GM18858 (cell line): Measurements from ENCODE around the gene ZBTB20.
A peak's percentile ranks its signal among the peaks of the same experiment; 100 is the strongest.
"Not testable (repeated sequence)": the region's sequence is repeated elsewhere in the genome, so short reads cannot be mapped to it uniquely, and the experiment has no call there.

Experiments used
- ATAC-seq: cut with Tn5 transposase; IDR thresholded peaks from one replicate; pipeline ENCODE4 v1.9.1; 2021; ENCODE audit not compliant: unreplicated experiment

The ZBTB20 gene

GRCh38 chr3:114847564-114847963, 299.5 kb downstream of the ZBTB20 start:
- no peak for ATAC-seq

DNA sequence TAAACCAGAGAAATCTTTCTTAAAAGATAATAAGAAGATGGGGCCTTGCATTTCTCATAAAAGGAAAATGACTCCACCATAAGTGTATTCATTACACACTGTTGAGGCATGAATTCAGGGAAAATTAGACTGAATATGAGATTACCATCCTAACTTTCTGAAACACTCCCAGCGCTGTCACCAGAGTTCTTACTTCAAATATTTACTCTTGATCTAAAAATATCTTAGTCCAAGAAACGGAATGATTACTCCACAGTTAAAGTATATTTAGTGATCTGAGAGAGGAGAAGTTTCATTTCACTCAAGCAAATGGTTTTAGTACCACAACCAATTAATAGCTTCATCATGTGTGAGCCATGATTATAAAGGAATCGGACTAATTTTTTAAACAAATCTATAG, 300.3 kb downstream of the ZBTB20 start:
- ATAC-seq = no peak

DNA sequence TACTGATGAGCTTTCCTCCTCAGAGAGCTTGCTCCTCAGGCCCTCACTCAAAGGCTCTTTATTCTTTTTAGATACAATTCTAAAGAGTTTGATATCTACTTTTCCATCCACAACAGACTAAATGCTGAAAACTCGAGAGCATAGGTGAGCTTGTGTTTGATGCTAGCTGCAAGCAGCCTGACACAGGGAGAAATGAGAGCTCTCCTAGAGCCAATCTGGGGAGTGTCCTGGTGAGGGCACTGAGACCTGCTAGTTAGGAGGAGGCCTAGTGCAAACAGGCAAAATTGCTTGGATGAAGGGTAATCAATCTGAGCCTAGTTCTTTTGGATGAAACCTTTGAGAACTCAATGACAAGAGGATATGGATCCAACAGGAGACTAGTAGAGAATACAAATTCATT, 300.8 kb downstream of the ZBTB20 start:
- ATAC-seq = no peak

- no peak for ATAC-seq
Measured at GRCh38 chr3:114841515-114841914, 305.6 kb downstream of the ZBTB20 start.

- no peak for ATAC-seq
Measured at GRCh38 chr3:114839476-114839875, 307.6 kb downstream of the ZBTB20 start.

- ATAC-seq = no peak
Measured at GRCh38 chr3:114838025-114838424, 309.1 kb downstream of the ZBTB20 start.

DNA sequence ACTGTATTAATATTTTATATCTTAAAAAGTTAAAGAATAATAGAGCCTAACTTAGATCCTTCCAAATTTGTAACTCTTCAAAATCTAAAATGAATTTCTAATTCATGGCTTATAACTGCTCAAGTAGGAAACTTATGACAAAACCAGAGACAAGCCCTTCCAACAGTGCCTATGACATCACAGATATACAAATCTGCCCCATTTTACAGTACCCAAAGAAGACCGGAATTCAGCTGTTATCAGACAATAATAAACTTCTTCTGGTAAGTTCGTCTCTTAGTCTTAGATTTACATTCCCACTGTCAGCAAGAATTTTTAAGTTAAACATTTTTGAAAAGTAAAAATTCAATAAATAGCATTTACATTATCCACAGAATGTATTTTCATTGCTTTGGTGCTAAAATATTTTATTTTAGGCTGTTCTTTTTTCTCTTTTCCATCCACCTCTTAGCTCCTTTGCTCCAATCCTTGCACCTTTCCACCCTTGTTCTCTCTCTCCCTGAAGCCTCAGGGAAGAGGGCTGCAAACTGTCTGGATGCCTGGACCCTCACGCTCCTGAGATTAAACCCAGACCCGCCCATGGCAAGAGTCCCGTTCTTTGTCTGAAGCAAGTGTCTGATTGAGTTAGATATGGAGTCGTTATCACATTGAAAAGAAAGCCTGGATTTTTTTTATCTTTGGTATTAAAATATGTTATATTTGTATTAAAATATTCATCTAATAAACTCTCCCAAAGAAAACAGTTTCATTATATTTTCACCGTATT, 312.7 kb downstream of the ZBTB20 start:
- no peak for ATAC-seq

DNA sequence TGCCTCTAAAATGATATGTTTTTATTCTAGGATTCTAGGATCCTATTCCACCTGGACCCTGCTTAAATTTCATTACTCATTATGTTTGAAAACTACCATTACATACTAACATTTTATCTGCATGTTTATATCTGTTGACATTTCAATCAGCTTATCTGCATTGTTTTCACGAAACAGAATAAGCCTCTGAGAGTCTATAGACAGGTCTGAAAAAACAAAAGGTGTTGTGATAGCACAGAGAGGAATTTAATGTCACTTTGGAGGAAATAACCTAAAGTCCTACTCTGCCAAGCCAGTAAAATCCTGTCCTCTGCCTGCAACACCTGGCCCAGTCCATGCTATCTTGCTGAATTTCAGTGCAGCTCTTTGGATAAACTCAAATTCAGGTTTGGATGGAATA, 315.2 kb downstream of the ZBTB20 start:
- ATAC-seq = no peak

GRCh38 chr3:114830652-114831051, 316.4 kb downstream of the ZBTB20 start:
- ATAC-seq = no peak

GRCh38 chr3:114829783-114830182, 317.3 kb downstream of the ZBTB20 start:
- no peak for ATAC-seq

- peak; percentile 63 for ATAC-seq
Measured at GRCh38 chr3:114827495-114827894, 319.6 kb downstream of the ZBTB20 start.

GRCh38 chr3:114824014-114824413, 323.1 kb downstream of the ZBTB20 start:
- ATAC-seq = no peak

- no peak for ATAC-seq
Measured at GRCh38 chr3:114823061-114823460, 324.0 kb downstream of the ZBTB20 start.

DNA sequence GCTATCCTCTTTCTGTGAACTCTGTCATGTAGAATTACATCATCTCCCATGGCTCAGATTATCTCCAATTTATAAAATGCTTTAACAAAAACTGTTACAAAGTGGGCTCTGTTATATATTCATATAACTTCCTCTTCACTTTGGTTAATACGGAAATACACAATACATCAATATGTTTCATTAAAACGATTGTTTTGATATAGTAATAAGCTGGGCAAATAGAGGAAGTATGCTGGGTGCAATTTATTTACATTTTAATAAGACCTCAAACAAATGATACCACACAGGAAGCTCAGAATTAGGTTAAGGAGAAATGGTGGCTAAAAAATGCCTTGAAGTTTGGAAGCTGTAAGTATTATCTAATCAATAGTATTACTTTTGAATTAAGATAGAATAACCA, 331.0 kb downstream of the ZBTB20 start:
- no peak for ATAC-seq

GRCh38 chr3:114812541-114813238, 334.4 kb downstream of the ZBTB20 start:
- ATAC-seq = not testable (repeated sequence)

DNA sequence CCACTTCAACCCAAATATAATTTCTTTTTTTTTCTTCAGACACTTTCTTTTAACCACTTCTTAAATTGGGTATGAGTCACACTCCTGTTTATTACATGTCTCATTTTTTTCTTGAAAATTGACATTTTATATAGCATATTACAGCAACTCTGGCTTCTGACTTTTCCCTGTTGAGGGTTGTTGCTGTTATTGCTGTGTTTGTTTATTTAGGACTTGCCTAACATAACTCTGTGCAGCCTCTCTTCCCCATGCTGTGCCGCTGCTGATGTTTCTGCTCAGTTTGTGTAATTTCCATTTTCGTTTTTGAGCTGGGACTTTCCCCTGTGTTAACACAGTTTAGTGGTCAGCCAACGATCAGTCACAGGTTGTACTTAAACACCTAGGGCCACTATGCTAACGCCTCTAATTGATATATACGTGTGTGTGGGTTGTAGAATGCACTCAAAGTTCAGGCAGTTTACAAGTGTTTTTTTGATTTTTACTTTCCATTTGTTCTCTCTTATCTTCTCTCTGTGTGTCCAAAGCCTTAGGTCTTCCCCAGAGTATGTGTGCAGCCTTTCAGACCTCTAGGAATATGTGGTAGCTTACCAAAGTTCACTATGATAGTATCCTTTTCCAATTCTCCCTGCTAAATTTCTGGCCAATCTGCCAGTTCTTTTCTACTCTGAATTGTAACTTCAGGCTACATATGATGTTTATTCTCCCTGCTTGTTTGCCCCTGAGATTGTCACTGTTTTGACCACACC, 337.2 kb downstream of the ZBTB20 start:
- peak; percentile 99 for ATAC-seq

DNA sequence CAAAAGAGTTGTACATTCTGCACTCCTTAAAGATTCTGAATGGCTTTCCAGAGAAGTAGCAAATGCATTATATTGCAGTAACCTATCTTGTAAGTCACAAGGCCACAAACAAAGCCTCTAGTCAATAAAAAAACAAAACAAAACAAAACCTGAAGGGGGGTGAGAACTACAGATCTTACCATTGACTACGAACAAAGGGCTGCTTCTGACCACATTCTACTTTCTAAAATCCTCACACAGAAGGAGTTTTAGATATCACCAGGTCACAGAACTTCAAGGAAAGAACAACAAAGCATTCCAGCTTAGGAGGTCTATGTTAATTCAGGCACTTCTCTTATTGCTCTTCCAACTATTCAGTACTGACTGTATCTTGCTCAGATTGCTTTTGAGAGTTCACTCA, 343.0 kb downstream of the ZBTB20 start:
- ATAC-seq = no peak

GRCh38 chr3:114803042-114803695, 343.9 kb downstream of the ZBTB20 start:
- ATAC-seq = no peak

- ATAC-seq = no peak
Measured at GRCh38 chr3:114800272-114801031, 346.6 kb downstream of the ZBTB20 start.

GRCh38 chr3:114799816-114800215, 347.3 kb downstream of the ZBTB20 start:
- no peak for ATAC-seq

GRCh38 chr3:114796796-114797195, 350.3 kb downstream of the ZBTB20 start:
- ATAC-seq = no peak
